CD14-positive monocyte (primary cell): ENCODE measurements around the gene CCDC82. TPM values are rescaled to one million over a fixed set of nuclear protein-coding genes. Genes with fewer than 3 reads are reported as not detected.

Source experiments
- DNase-seq, 3 donors: peaks; one replicate each; pipeline ENCODE4 v3.0.0-alpha.2; 2011 to 2022
- H2AFZ ChIP-seq: 2 replicates; pipeline ENCODE4 v1.6.0; 2012; ENCODE audit warnings: mild to moderate bottlenecking, low read depth, low read length, inconsistent platforms; ENCODE audit not compliant: insufficient read depth, poor library complexity, severe bottlenecking
- H3K27ac ChIP-seq, 2 donors: 1 replicate in 1 of 2; 2 replicates in 1 of 2; pipeline ENCODE4 v1.5.1; 2012 to 2013; ENCODE audit warnings: low read length in 2 of 2, control low read depth in 1 of 2, inconsistent platforms in 1 of 2, low read depth in 1 of 2, mild to moderate bottlenecking in 1 of 2
- H3K27me3 ChIP-seq, 2 donors: one replicate each; pipeline versions ENCODE4 v1.6.0 to v1.6.1; 2011 to 2013; ENCODE audit warnings: low read length in 2 of 2; ENCODE audit not compliant: control insufficient read depth in 2 of 2, insufficient read depth in 2 of 2
- H3K36me3 ChIP-seq, 2 donors: replicated peaks in 1 of 2; 1 replicate in 1 of 2; 2 replicates in 1 of 2; pipeline versions ENCODE4 v1.5.1 to v1.6.1; 2012 to 2013; ENCODE audit warnings: low read length in 2 of 2, control low read depth in 1 of 2, inconsistent platforms in 1 of 2, mild to moderate bottlenecking in 1 of 2; ENCODE audit not compliant: insufficient read depth in 2 of 2, control insufficient read depth in 1 of 2
- H3K4me1 ChIP-seq, 2 donors: 1 replicate in 1 of 2; 2 replicates in 1 of 2; pipeline versions ENCODE4 v1.5.1 to v1.6.1; 2012 to 2013; ENCODE audit warnings: low read length in 2 of 2, control low read depth in 1 of 2, inconsistent platforms in 1 of 2, mild to moderate bottlenecking in 1 of 2, moderate library complexity in 1 of 2; ENCODE audit not compliant: insufficient read depth in 2 of 2, control insufficient read depth in 1 of 2
- H3K4me2 ChIP-seq: replicated peaks from 2 replicates; pipeline ENCODE3; 2012; ENCODE audit warnings: low read length, moderate library complexity, mild to moderate bottlenecking; ENCODE audit not compliant: poor library complexity, severe bottlenecking; ENCODE audit errors: extremely low read depth
- H3K4me3 ChIP-seq, 3 experiments: fragments of 200-600 bp in 1 of 3; sonication (generic) in 1 of 3; replicated peaks in 1 of 3; 1 replicate in 2 of 3; 2 replicates in 1 of 3; pipeline ENCODE4 v1.5.1; 2011 to 2013; ENCODE audit warnings: low read length in 3 of 3, mild to moderate bottlenecking in 3 of 3, control low read depth in 2 of 3, low read depth in 2 of 3, inconsistent platforms in 1 of 3, moderate library complexity in 1 of 3
- H3K79me2 ChIP-seq: 2 replicates; pipeline ENCODE4 v1.6.0; 2012; ENCODE audit warnings: mild to moderate bottlenecking, control low read depth, inconsistent platforms, low read length, moderate library complexity; ENCODE audit not compliant: insufficient read depth
- H3K9ac ChIP-seq: 2 replicates; pipeline ENCODE4 v1.6.0; 2017; ENCODE audit warnings: low read length, mild to moderate bottlenecking; ENCODE audit not compliant: insufficient read depth, poor library complexity, severe bottlenecking
- H3K9me3 ChIP-seq, 2 donors: replicated peaks in 1 of 2; 1 replicate in 1 of 2; 2 replicates in 1 of 2; pipeline versions ENCODE4 v1.5.1 to v1.6.1; 2012 to 2013; ENCODE audit warnings: low read length in 2 of 2, control low read depth in 1 of 2; ENCODE audit not compliant: control insufficient read depth in 1 of 2, insufficient read depth in 1 of 2
- H4K20me1 ChIP-seq: 2 replicates; pipeline ENCODE4 v1.6.0; 2012; ENCODE audit warnings: mild to moderate bottlenecking, low read length, control low read depth, moderate library complexity; ENCODE audit not compliant: insufficient read depth
- H3K27ac Mint-ChIP-seq, 7 donors: one replicate each; pipeline ENCODE4 v1.8.0; 2020; ENCODE audit warnings: mild to moderate bottlenecking in 7 of 7, mixed read lengths in 7 of 7, moderate library complexity in 6 of 7, inconsistent platforms in 2 of 7
- H3K27me3 Mint-ChIP-seq, 3 donors: one replicate each; pipeline ENCODE4 v1.8.0; 2021 to 2022; ENCODE audit warnings: low read depth in 3 of 3, mild to moderate bottlenecking in 3 of 3, mixed read lengths in 3 of 3, moderate library complexity in 3 of 3, inconsistent platforms in 1 of 3
- H3K36me3 Mint-ChIP-seq, 2 donors: one replicate each; pipeline ENCODE4 v1.8.0; 2020; ENCODE audit warnings: mixed read lengths in 2 of 2, inconsistent platforms in 1 of 2, mild to moderate bottlenecking in 1 of 2
- H3K4me1 Mint-ChIP-seq: one replicate; pipeline ENCODE4 v1.8.0; 2020; ENCODE audit warnings: mild to moderate bottlenecking, mixed read lengths
- H3K4me3 Mint-ChIP-seq, 2 donors: one replicate each; pipeline ENCODE4 v1.8.0; 2020; ENCODE audit warnings: mild to moderate bottlenecking in 2 of 2, mixed read lengths in 2 of 2, moderate library complexity in 1 of 2
- H3K9me3 Mint-ChIP-seq, 7 donors: one replicate each; pipeline ENCODE4 v1.8.0; 2020 to 2022; ENCODE audit warnings: mixed read lengths in 7 of 7, mild to moderate bottlenecking in 6 of 7, moderate library complexity in 6 of 7, inconsistent platforms in 2 of 7
- CTCF ChIP-seq: fragments of 200-600 bp; IDR thresholded peaks from one replicate; pipeline ENCODE4 v1.8.0; 2022; ENCODE audit warnings: antibody characterized with exemption, mild to moderate bottlenecking
- whole genome bisulfite sequencing: methylation state at CpG from one replicate; pipeline ENCODE4 v1.1.5; 2013; ENCODE audit warnings: missing lambda C conversion rate; ENCODE audit not compliant: insufficient coverage; 5-methylcytosine and 5-hydroxymethylcytosine counted together
- intact Hi-C, 2 donors: fragments of 100-400 bp; cut with micrococcal nuclease; formaldehyde crosslinking; loops; one replicate each; pipeline versions ENCODE4 v1.15.0 to v1.15.1; 2023
- polyA plus RNA-seq, 3 donors: library from polyadenylated mRNA; depleted of rRNA in 1 of 3; unstranded in 2 of 3; stranded (reverse) in 1 of 3; fragments of 300-500 nt in 2 of 3; fragments of >200 nt in 1 of 3; fragmentation: Illumina TruSeq in 2 of 3; gene quantifications; 1 replicate in 2 of 3; 2 replicates in 1 of 3; pipeline ENCODE4 v1.2.3, GENCODE V29; 2012 to 2021

CCDC82 gene
- polyA plus RNA-seq, 3 donors: 10.7 to 18.2 (median 12.2) TPM

GRCh38 chr11:96340555-96340885 is 49.2 kb downstream of the CCDC82 start:
- H3K4me1 Mint-ChIP-seq: peaks cover 59% of the 10 kb centered on the region
- no peak for DNase-seq
- H3K9me3 ChIP-seq: no peaks in the 10 kb centered on the region
- peaks cover 5% of the 10 kb centered on the region for H4K20me1 ChIP-seq
- peak overlapping the region in 4 of 7 donors; percentile 37 to 98 (median 93) for H3K27ac Mint-ChIP-seq
- peaks cover 0 to 3% (median 0%) of the 10 kb centered on the region in 7 donors for H3K9me3 Mint-ChIP-seq
- H3K4me3 ChIP-seq: peak overlapping the region in 1 of 3 experiments; percentile 100
- H3K9ac ChIP-seq: peak overlapping the region; percentile 64
- H3K27me3 ChIP-seq: no peaks in the 10 kb centered on the region
- H3K4me2 ChIP-seq: peak overlapping the region; percentile 88
- peaks cover 36% of the 10 kb centered on the region for H3K79me2 ChIP-seq
- peaks cover 0 to 2% (median 0%) of the 10 kb centered on the region in 3 donors for H3K27me3 Mint-ChIP-seq
- H3K27ac ChIP-seq: peak overlapping the region in 1 of 2 donors; percentile 93
- 99% methylated on average over 4 of the region's 4 CpGs for WGBS
- H3K4me3 Mint-ChIP-seq: peak overlapping the region; percentile 95 to 98
- TF ChIP-seq CTCF: no peak
- peaks cover 54 to 67% of the 10 kb centered on the region in 2 donors for H3K4me1 ChIP-seq
- H2AFZ ChIP-seq: no peak overlapping the region
- H3K36me3 ChIP-seq: no peaks in the 10 kb centered on the region
- H3K36me3 Mint-ChIP-seq: peaks cover 11% of the 10 kb centered on the region in 2 donors
- intact Hi-C loops: loop anchor here (5.0 kb wide), 3 partner anchors 33 to 288 kb away; no protein-coding TSS in a partner anchor

- Mint-ChIP-seq H3K9me3 (peaks cover 0 to 3% (median 0%) of the 10 kb centered on the region in 7 donors), H3K4me3 (peak overlapping the region; percentile 72 to 77), H3K4me1 (peaks cover 64% of the 10 kb centered on the region), H3K36me3 (peaks cover 11% of the 10 kb centered on the region in 2 donors), H3K27me3 (peaks cover 0 to 2% (median 0%) of the 10 kb centered on the region in 3 donors), H3K27ac (peak overlapping the region; percentile 90 to 98 (median 96))
- peak overlapping the region; percentile 88 for H3K4me2 ChIP-seq
- H3K27me3 ChIP-seq: no peaks in the 10 kb centered on the region
- TF ChIP-seq CTCF: no peak
- H2AFZ ChIP-seq: peak overlapping the region; percentile 64
- intact Hi-C loops: loop anchor here (5.0 to 10.0 kb wide), 4 partner anchors 33 to 288 kb away; no protein-coding TSS in a partner anchor
- no peak for DNase-seq
- 92% methylated on average over 4 of the region's 7 CpGs for WGBS
- H3K4me1 ChIP-seq: peaks cover 58 to 73% of the 10 kb centered on the region in 2 donors
- H3K9me3 ChIP-seq: no peaks in the 10 kb centered on the region
- H3K27ac ChIP-seq: peak overlapping the region; percentile 62 to 93
- no peaks in the 10 kb centered on the region for H3K36me3 ChIP-seq
- H4K20me1 ChIP-seq: peaks cover 9% of the 10 kb centered on the region
- H3K9ac ChIP-seq: peak overlapping the region; percentile 64
- H3K79me2 ChIP-seq: peaks cover 36% of the 10 kb centered on the region
- H3K4me3 ChIP-seq: peak overlapping the region in 1 of 3 experiments; percentile 100
These were observed 49.8 kb downstream of the CCDC82 start for GRCh38 chr11:96339706-96340554.
